OCI-LY7 (cell line): ENCODE measurements around the gene POLR1D.

ENCODE experiments used
- EZH2phosphoT487 ChIP-seq: fragments of 200-600 bp; sonication (generic); IDR thresholded peaks from 2 replicates; pipeline ENCODE4 v1.6.1; 2018; ENCODE audit warnings: low read depth, borderline replicate concordance, mild to moderate bottlenecking, mixed run types, antibody characterized with exemption, low read length, moderate library complexity, mixed read lengths
- TF ChIP-seq, protein P1 (sequence below): fragments of 200-600 bp; sonication (generic); conservative IDR thresholded peaks from 2 replicates; pipeline ENCODE4 v1.5.1; 2014; ENCODE audit warnings: mild to moderate bottlenecking, antibody characterized with exemption, low read length, moderate library complexity, mixed read lengths

DNA sequence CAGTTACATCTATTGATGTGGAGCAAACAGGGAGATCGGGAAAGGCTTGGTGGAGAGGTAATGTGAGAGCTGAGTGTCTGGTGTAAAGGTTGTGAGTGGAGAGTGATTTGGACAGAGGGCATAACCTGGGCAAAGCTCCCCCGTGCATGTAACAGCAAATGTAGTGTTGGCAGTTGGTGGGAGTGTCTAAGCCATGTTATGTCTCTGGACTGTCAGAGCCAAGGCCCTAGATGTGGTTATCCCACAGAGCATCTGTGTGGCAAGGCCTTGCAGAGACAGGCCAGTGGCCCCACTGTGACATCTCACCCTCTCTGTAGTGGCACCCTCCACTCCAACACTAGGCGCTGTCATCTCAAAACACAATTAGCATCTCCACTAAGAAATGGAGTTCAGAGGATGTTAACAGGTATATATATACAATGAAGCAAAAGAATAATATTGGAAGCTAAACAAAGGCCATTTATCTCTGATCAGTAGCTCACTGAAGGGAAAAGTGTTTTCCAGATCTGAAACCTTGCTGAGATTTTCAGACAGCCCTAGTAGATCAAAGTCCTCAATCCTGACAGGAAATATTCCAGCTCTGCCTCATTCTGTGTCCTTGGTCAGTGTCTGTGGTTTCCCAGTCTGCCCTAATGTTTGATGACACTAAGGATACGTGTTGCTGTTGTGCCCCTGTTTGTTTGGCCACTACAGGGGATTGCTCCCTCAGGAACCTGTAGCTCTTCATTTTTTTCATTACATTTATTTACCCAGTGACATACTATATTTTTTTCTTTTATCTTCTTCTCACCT, 20.2 kb downstream of the POLR1D start:
- TF ChIP-seq, protein P1, sequence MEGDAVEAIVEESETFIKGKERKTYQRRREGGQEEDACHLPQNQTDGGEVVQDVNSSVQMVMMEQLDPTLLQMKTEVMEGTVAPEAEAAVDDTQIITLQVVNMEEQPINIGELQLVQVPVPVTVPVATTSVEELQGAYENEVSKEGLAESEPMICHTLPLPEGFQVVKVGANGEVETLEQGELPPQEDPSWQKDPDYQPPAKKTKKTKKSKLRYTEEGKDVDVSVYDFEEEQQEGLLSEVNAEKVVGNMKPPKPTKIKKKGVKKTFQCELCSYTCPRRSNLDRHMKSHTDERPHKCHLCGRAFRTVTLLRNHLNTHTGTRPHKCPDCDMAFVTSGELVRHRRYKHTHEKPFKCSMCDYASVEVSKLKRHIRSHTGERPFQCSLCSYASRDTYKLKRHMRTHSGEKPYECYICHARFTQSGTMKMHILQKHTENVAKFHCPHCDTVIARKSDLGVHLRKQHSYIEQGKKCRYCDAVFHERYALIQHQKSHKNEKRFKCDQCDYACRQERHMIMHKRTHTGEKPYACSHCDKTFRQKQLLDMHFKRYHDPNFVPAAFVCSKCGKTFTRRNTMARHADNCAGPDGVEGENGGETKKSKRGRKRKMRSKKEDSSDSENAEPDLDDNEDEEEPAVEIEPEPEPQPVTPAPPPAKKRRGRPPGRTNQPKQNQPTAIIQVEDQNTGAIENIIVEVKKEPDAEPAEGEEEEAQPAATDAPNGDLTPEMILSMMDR = no peak
- no peak for TF ChIP-seq EZH2phosphoT487
